Rectal smooth muscle tissue (tissue), 1 donor: Measurements from ENCODE around the gene STK32B.

Experiments
- H3K27ac ChIP-seq: one replicate; pipeline ENCODE4 v1.7.0; 2013; ENCODE audit warnings: low read depth, low read length, inconsistent platforms
- H3K27me3 ChIP-seq: one replicate; pipeline ENCODE4 v1.7.0; 2013; ENCODE audit warnings: low read length; ENCODE audit not compliant: control insufficient read depth, insufficient read depth
- H3K36me3 ChIP-seq: one replicate; pipeline ENCODE4 v1.7.0; 2013; ENCODE audit warnings: low read length; ENCODE audit not compliant: control insufficient read depth, insufficient read depth
- H3K4me1 ChIP-seq: one replicate; pipeline ENCODE4 v1.7.0; 2013; ENCODE audit warnings: low read length; ENCODE audit not compliant: control insufficient read depth, insufficient read depth
- H3K4me3 ChIP-seq: one replicate; pipeline ENCODE4 v1.7.0; 2013; ENCODE audit warnings: low read length
- H3K9ac ChIP-seq: one replicate; pipeline ENCODE4 v1.7.0; 2013; ENCODE audit warnings: low read length

STK32B gene

DNA sequence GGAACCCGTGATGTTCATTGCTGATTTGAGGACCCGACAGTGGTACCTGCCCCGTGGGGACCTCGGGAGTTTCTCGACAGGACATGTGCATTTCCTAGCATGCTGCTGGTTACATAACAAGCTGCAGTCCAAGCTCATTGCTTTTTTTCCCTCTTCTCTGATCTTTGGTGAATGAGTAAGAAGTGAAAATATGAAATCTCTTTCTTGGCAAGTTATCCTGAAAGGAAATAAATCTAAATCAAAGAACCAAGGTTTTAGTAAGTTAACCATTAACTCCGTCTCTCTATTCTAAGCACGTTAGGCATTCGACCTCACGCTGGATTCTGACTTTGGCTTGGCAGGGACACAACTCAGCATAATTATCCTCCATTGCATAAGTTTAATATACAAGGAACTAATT, 86.6 kb downstream of the STK32B start:
- Histone ChIP-seq H3K9ac (no peak overlapping the region), H3K36me3 (no peaks in the 10 kb centered on the region), H3K27me3 (no peaks in the 10 kb centered on the region), H3K4me3 (no peak overlapping the region), H3K4me1 (no peaks in the 10 kb centered on the region), H3K27ac (no peak overlapping the region)

DNA sequence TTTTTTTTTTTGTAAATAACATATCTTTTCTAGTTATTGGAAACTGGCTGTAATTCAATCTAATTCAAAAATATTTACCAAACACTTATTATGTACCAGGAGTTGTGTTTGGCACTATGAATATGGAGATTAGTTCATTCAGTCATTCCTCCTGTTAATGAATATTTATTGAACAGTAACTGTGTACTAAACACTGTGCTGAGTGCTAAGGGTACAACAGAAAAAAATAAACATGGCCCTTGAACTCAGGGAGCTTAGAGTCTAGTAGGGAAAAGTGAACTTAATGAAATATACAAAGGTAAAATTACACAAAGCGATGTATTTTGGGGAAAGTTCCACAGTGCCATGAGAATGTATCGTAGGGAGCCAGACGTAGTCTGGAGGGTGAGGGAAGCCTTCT, 87.1 kb downstream of the STK32B start:
- no peaks in the 10 kb centered on the region for H3K27me3 ChIP-seq
- H3K27ac ChIP-seq, result no peak overlapping the region
- H3K4me1 ChIP-seq, result no peaks in the 10 kb centered on the region
- no peak overlapping the region for H3K9ac ChIP-seq
- no peaks in the 10 kb centered on the region for H3K36me3 ChIP-seq
- H3K4me3 ChIP-seq, result no peak overlapping the region

GRCh38 chr4:5139141-5139540, 87.9 kb downstream of the STK32B start:
- Histone ChIP-seq H3K4me3 (no peak overlapping the region), H3K9ac (no peak overlapping the region), H3K27me3 (no peaks in the 10 kb centered on the region), H3K36me3 (no peaks in the 10 kb centered on the region), H3K4me1 (no peaks in the 10 kb centered on the region), H3K27ac (no peak overlapping the region)

DNA sequence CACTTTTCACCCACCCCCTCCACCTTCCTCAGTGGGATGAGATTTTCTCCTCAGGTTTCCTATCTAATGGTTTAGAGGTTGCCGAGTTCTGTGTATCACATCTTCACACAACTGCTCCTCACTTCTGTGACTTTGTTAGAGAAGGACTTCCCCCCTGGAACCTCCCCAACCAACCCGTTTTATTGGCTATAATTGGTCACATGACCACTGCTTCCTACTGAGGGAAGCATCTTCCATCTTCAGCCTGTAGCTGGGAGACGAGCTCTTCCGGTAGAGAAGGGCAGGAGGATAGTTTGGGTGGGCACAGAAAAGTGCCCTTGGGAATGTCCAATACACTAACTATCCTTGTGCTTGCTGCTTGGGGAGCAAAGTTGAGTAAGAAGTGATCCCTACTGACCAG, 90.5 kb downstream of the STK32B start:
- no peaks in the 10 kb centered on the region for H3K4me1 ChIP-seq
- H3K27me3 ChIP-seq, result no peaks in the 10 kb centered on the region
- H3K9ac ChIP-seq, result no peak overlapping the region
- no peak overlapping the region for H3K27ac ChIP-seq
- H3K36me3 ChIP-seq, result no peaks in the 10 kb centered on the region
- no peak overlapping the region for H3K4me3 ChIP-seq

GRCh38 chr4:5142726-5143125, 91.4 kb downstream of the STK32B start:
- H3K9ac ChIP-seq, result no peak overlapping the region
- H3K27me3 ChIP-seq, result no peaks in the 10 kb centered on the region
- H3K36me3 ChIP-seq, result no peaks in the 10 kb centered on the region
- no peak overlapping the region for H3K4me3 ChIP-seq
- H3K4me1 ChIP-seq, result no peaks in the 10 kb centered on the region
- H3K27ac ChIP-seq, result no peak overlapping the region

DNA sequence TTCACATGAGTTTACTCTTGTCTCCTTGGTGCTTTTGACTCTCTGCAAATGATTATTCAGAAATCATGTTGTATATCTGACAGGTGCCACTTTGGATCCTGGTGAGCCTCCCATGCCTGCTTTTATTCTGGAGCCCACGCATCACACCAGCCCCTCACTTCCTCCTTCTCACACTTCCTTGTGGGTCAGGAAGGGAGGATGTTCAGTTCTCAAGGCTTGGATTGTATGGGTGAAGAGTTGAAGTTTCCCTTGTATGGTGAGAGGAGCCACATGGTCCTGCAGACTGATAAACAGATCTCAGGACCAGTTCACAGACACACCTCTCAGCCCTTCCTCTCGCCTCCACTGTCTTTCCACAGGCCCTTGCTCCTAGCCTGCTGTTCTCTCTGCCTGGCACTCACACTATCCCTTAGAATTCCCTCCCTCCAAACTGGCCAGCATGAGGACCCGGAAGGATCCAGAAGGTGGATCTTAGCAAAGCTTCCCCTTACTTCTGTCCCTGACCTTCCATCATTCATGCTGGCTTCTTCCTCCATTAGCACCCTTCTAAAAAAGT, 92.1 kb downstream of the STK32B start:
- H3K27me3 ChIP-seq, result no peaks in the 10 kb centered on the region

GRCh38 chr4:5143940-5144339, 92.7 kb downstream of the STK32B start:
- Histone ChIP-seq H3K27ac (no peak overlapping the region), H3K4me1 (no peaks in the 10 kb centered on the region), H3K4me3 (no peak overlapping the region), H3K9ac (no peak overlapping the region), H3K27me3 (no peaks in the 10 kb centered on the region), H3K36me3 (no peaks in the 10 kb centered on the region)

More for the DNA sequence above, 92.1 kb downstream of the STK32B start:
- no peaks in the 10 kb centered on the region for H3K4me1 ChIP-seq
- H3K36me3 ChIP-seq, result no peaks in the 10 kb centered on the region
- no peak overlapping the region for H3K9ac ChIP-seq
- H3K27ac ChIP-seq, result no peak overlapping the region
- H3K4me3 ChIP-seq, result no peak overlapping the region

GRCh38 chr4:5144384-5144783, 93.1 kb downstream of the STK32B start:
- H3K4me3 ChIP-seq, result no peak overlapping the region
- no peaks in the 10 kb centered on the region for H3K36me3 ChIP-seq
- H3K9ac ChIP-seq, result no peak overlapping the region
- no peaks in the 10 kb centered on the region for H3K27me3 ChIP-seq
- H3K4me1 ChIP-seq, result no peaks in the 10 kb centered on the region
- no peak overlapping the region for H3K27ac ChIP-seq

GRCh38 chr4:5146248-5146647, 95.0 kb downstream of the STK32B start:
- no peaks in the 10 kb centered on the region for H3K27me3 ChIP-seq
- no peaks in the 10 kb centered on the region for H3K36me3 ChIP-seq
- H3K27ac ChIP-seq, result no peak overlapping the region
- no peak overlapping the region for H3K4me3 ChIP-seq
- no peak overlapping the region for H3K9ac ChIP-seq
- no peaks in the 10 kb centered on the region for H3K4me1 ChIP-seq

DNA sequence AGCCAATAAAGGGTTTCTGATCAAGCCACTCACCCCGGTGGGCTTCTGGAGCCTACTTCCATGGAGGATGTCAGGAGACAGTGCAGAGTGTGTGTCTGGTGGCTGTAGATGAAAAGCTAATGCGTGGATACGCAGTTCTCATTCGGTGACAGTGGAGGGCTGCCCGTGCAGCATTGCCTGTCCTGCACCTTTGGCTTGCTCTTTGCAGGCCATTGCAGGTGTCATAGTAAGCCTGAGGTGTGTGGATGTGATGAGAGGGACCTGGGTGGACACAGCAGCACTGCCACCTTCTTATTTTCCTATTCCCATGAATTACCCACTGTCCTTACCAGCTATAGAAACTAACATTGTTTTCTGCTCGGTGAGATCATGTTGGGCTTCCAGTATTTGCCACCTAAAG, 101.2 kb downstream of the STK32B start:
- Histone ChIP-seq H3K9ac (no peak overlapping the region), H3K27ac (no peak overlapping the region), H3K36me3 (no peaks in the 10 kb centered on the region), H3K4me3 (no peak overlapping the region), H3K27me3 (no peaks in the 10 kb centered on the region), H3K4me1 (no peaks in the 10 kb centered on the region)

DNA sequence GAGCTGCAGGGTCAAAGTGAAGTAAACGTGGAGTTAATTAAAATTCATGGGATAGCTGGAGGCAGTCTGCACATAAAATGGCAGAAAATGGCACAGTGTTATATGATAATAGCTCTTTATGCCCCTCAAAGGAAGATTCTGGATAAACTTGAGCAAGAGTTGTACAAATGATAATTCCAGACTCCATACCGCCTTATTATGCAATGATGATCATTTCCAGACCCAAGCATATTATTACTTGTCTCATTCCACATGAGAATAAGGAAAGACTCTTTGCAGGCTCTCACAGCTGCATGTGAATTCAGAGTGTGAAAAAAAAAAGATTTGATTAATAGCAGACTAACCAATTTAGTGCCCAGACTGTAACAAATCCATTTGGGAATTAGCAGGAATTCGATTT, 105.4 kb downstream of the STK32B start:
- Histone ChIP-seq H3K27ac (no peak overlapping the region), H3K4me3 (no peak overlapping the region), H3K36me3 (no peaks in the 10 kb centered on the region), H3K27me3 (no peaks in the 10 kb centered on the region), H3K9ac (no peak overlapping the region), H3K4me1 (no peaks in the 10 kb centered on the region)

GRCh38 chr4:5157791-5158770, 106.8 kb downstream of the STK32B start:
- no peak overlapping the region for H3K4me3 ChIP-seq
- H3K4me1 ChIP-seq, result no peaks in the 10 kb centered on the region

GRCh38 chr4:5158825-5159224, 107.5 kb downstream of the STK32B start:
- Histone ChIP-seq H3K27ac (no peak overlapping the region), H3K4me1 (no peaks in the 10 kb centered on the region), H3K9ac (no peak overlapping the region), H3K27me3 (no peaks in the 10 kb centered on the region), H3K4me3 (no peak overlapping the region), H3K36me3 (no peaks in the 10 kb centered on the region)

More at GRCh38 chr4:5157791-5158770, 106.8 kb downstream of the STK32B start:
- Histone ChIP-seq H3K36me3 (no peaks in the 10 kb centered on the region), H3K27ac (no peak overlapping the region), H3K27me3 (no peaks in the 10 kb centered on the region), H3K9ac (no peak overlapping the region)
